ENCODE results near the gene GLCE.

Gene GLCE

DNA sequence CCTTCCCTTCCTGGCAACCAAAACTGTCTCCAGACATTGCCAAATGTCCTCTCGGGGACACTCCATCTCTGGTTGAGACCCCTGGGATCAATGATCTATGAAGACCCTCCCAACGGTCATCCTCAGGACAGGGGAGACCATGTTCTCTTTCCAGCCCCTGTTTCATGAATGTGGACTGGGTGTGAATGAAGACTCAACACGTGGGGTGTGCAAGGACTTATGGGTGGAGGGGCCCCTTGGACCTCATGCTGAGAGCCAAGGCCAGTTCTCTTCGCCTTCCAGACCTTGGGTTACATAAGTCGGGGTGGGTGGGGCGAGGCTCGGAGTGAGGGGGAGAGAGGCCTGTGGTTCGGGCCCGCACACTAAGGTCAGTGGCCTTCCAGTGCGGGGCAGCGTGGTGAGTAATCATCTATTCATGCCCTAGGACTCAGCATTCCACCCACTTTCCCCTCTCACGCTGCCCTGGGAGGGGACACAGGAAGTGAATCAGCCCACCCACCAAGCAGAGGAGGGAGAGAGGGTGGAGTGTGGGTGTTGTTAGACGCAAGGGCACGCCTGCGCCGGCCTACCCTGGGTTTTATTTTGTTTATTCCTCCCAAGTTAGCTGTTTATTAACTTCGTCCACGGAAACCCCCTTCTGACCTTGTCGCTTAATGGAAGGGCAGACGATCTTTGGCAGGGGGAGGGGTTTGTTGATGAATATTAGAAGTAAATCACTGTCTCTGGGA is 144.9 kb downstream of the GLCE start:
- Histone ChIP-seq H3K9me3 (ENCODE audit: low read length) (no peaks in the 10 kb centered on the region), H3K4me3 (ENCODE audit: low read depth in 1 of 2, low read length in 2 of 2) (no peak overlapping the region), H3K9ac (ENCODE audit: low read length) (no peak overlapping the region), H3K27ac (ENCODE audit: low read depth, low read length) (no peak overlapping the region), H3K4me1 (ENCODE audit: insufficient read depth, low read length) (no peaks in the 10 kb centered on the region), H3K36me3 (ENCODE audit: insufficient read depth, low read length) (no peaks in the 10 kb centered on the region), H3K27me3 (ENCODE audit: control insufficient read depth in 1 of 2, insufficient read depth in 2 of 2, low read length in 2 of 2) (peaks cover 0 to 5% of the 10 kb centered on the region in 2 donors)

DNA sequence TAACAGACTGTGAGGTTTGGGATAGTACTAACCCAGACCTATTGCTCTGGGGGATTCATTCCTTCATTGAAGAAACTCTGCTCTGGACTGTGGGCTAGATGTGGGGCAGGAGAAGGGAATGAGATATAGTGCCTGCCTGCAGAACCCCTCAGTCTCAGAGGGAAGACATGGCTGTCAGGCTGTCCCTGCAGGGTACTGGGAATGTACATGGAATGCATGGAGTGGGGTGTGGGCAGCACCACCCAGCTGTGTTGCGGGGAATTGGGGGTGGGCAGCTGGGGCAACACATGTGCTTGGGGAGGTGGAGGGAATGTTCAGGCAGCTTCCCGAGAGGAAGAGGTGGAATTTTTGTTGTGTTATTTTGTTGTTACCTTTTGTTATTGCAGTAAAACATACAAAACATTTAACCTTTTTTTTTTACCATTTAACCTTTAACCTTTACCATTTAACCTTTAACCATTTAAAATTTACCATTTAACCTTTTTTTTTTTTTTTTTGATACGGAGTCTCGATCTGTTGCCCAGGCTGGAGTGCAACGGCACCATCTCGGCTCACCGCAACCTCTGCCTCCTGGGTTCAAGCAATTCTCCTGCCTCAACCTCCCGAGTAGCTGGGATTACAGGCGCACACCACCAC is 145.6 kb downstream of the GLCE start:
- Histone ChIP-seq H3K27me3 (ENCODE audit: control insufficient read depth in 1 of 2, insufficient read depth in 2 of 2, low read length in 2 of 2) (peaks cover 0 to 5% of the 10 kb centered on the region in 2 donors), H3K4me3 (ENCODE audit: low read depth in 1 of 2, low read length in 2 of 2) (no peak overlapping the region), H3K36me3 (ENCODE audit: insufficient read depth, low read length) (no peaks in the 10 kb centered on the region), H3K9me3 (ENCODE audit: low read length) (no peaks in the 10 kb centered on the region), H3K9ac (ENCODE audit: low read length) (no peak overlapping the region), H3K4me1 (ENCODE audit: insufficient read depth, low read length) (no peaks in the 10 kb centered on the region), H3K27ac (ENCODE audit: low read depth, low read length) (no peak overlapping the region)

DNA sequence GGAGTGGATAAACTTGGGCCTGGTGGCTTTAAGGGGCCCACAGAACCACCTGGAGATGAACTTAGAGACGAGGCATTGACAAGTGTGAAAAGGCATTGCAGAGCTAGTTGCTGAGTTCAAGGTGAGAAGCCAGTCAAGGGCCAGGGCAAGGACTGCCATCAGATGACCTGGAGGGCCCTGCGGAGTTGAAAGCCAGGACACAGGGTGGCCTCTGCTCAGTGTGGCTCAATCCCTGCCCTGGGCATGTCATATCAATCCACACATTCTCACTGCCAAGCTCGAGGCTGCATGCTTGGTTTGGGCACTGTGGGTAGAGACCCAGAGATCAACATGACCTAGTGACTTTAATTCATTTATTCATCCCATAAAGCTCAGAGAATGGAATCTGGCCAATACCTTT is 147.5 kb downstream of the GLCE start:
- Histone ChIP-seq H3K27me3 (ENCODE audit: control insufficient read depth in 1 of 2, insufficient read depth in 2 of 2, low read length in 2 of 2) (no peaks in the 10 kb centered on the region), H3K9ac (ENCODE audit: low read length) (no peak overlapping the region), H3K36me3 (ENCODE audit: insufficient read depth, low read length) (no peaks in the 10 kb centered on the region), H3K4me1 (ENCODE audit: insufficient read depth, low read length) (no peaks in the 10 kb centered on the region), H3K9me3 (ENCODE audit: low read length) (no peaks in the 10 kb centered on the region), H3K27ac (ENCODE audit: low read depth, low read length) (no peak overlapping the region), H3K4me3 (ENCODE audit: low read depth in 1 of 2, low read length in 2 of 2) (no peak overlapping the region)

DNA sequence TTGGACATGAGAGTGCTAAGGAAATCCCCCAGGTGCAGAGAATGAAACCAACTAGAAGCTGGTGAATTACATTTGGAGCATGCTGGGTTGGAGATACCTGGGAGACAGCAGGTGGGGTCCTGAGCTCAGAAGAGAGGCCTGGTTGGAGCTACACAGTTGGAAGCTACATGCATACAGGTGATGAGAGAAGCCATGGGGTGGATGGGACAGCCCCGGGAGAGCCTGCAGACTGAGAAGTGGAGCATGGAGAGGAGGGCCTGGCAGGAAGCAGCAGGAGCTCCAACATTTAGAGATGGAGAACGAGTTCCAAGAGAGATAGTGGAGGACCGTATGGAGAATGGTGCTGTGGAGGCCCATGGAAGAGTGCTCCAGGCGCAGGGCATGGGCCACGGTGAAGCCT is 148.5 kb downstream of the GLCE start:
- H3K4me1 ChIP-seq (ENCODE audit: insufficient read depth, low read length): no peaks in the 10 kb centered on the region
- H3K27me3 ChIP-seq (ENCODE audit: control insufficient read depth in 1 of 2, insufficient read depth in 2 of 2, low read length in 2 of 2): no peaks in the 10 kb centered on the region
- H3K36me3 ChIP-seq (ENCODE audit: insufficient read depth, low read length): no peaks in the 10 kb centered on the region
- H3K9ac ChIP-seq (ENCODE audit: low read length): no peak overlapping the region
- H3K4me3 ChIP-seq (ENCODE audit: low read depth in 1 of 2, low read length in 2 of 2): no peak overlapping the region
- no peaks in the 10 kb centered on the region for H3K9me3 ChIP-seq (ENCODE audit: low read length)
- no peak overlapping the region for H3K27ac ChIP-seq (ENCODE audit: low read depth, low read length)

DNA sequence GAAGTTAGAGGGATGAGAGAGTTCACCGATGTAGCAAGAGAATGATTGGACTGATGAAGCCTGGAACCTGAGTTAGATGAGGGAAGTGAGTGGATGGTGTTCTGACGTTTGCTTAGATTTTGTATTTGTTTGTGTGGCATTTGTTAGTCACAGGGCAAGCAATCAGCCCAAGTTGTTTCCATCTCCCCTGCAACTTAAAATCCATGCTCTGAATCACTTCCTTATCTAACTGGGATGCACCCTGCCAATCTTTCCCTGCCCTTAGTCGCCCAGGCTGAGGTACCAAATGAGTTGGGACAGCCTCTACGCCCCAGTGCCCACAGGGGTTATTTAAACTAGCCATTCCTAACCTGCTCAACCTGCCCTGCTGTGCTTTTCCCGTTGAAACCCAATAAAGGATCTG is 150.9 kb downstream of the GLCE start:
- Histone ChIP-seq H3K4me1 (ENCODE audit: insufficient read depth, low read length) (no peaks in the 10 kb centered on the region), H3K27ac (ENCODE audit: low read depth, low read length) (no peak overlapping the region), H3K4me3 (ENCODE audit: low read depth in 1 of 2, low read length in 2 of 2) (no peak overlapping the region), H3K36me3 (ENCODE audit: insufficient read depth, low read length) (no peaks in the 10 kb centered on the region), H3K9me3 (ENCODE audit: low read length) (no peaks in the 10 kb centered on the region), H3K9ac (ENCODE audit: low read length) (no peak overlapping the region), H3K27me3 (ENCODE audit: control insufficient read depth in 1 of 2, insufficient read depth in 2 of 2, low read length in 2 of 2) (no peaks in the 10 kb centered on the region)

DNA sequence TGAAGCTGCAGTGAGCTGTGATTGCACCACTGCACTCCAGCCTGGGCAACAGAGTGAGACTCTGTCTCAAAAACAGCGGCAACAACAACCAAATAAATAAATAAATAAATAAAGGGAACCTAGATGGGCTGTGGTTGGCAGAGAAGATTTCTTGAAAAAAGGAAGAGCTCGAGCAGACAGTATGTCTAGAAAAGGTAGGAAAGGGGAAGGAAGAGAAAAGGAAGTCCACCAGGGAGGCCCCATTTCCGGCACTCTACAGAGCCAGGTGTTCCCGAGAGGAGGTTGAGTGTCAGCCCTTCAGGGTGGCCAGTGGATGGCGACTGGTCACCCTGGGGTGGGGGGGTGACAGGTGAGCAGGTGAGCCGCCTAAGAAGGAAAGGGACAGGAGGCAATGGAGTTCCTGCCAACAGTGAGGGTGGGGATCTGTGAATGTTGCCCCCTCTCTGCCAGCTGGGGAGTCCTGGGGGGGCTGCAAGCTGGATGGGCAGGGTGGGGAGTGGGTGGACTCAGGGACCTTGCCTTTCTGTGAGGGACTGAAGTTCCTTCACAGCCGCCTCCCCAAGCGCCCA is 153.1 kb downstream of the GLCE start:
- no peaks in the 10 kb centered on the region for H3K9me3 ChIP-seq (ENCODE audit: low read length)
- H3K4me3 ChIP-seq (ENCODE audit: low read depth in 1 of 2, low read length in 2 of 2): no peak overlapping the region
- H3K27ac ChIP-seq (ENCODE audit: low read depth, low read length): no peak overlapping the region
- H3K9ac ChIP-seq (ENCODE audit: low read length): no peak overlapping the region
- H3K36me3 ChIP-seq (ENCODE audit: insufficient read depth, low read length): no peaks in the 10 kb centered on the region
- no peaks in the 10 kb centered on the region for H3K4me1 ChIP-seq (ENCODE audit: insufficient read depth, low read length)
- no peaks in the 10 kb centered on the region for H3K27me3 ChIP-seq (ENCODE audit: control insufficient read depth in 1 of 2, insufficient read depth in 2 of 2, low read length in 2 of 2)

DNA sequence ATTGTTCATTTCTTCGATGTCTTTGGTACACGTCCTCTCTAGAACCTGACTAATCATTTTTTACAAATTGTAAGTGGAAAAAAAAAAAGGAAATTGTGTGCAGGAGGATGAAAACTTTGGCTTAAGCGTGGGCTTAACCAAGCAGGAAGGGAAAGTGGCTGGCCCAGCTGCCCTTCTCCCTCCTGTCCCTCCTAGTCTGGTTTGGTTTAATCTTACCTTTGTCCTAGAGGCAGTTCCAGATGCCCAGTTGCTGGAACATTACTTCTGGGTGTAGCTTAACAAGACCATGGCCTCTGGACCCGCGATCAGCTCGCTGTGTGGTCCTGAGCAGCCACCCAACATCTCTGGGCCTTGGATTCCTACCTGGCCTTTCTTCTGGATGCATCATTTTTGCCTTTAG is 153.7 kb downstream of the GLCE start:
- Histone ChIP-seq H3K27ac (ENCODE audit: low read depth, low read length) (no peak overlapping the region), H3K4me1 (ENCODE audit: insufficient read depth, low read length) (no peaks in the 10 kb centered on the region), H3K36me3 (ENCODE audit: insufficient read depth, low read length) (no peaks in the 10 kb centered on the region), H3K4me3 (ENCODE audit: low read depth in 1 of 2, low read length in 2 of 2) (no peak overlapping the region), H3K27me3 (ENCODE audit: control insufficient read depth in 1 of 2, insufficient read depth in 2 of 2, low read length in 2 of 2) (no peaks in the 10 kb centered on the region), H3K9ac (ENCODE audit: low read length) (no peak overlapping the region), H3K9me3 (ENCODE audit: low read length) (no peaks in the 10 kb centered on the region)

DNA sequence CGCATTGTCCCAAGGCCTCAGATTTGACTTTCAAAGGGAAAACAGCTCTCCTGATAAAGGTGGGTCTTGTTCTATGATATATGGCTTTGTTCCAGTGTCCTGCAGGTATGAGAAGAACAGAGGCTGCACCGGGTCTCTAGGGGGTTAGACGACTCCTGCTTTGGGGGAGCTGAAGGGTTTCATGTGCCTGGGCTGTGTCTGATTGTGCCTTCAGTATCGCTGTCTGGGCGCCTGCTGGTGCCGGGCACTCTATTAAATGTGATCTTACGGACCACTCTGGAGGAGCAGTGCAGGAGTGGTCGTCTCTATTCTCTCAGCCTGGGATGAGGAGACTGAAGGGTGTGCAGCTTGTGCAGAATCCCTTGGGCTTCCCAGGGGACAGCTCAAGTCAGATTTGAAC is 154.3 kb downstream of the GLCE start:
- H3K9ac ChIP-seq (ENCODE audit: low read length): no peak overlapping the region
- H3K4me3 ChIP-seq (ENCODE audit: low read depth in 1 of 2, low read length in 2 of 2): no peak overlapping the region
- H3K9me3 ChIP-seq (ENCODE audit: low read length): no peaks in the 10 kb centered on the region
- H3K27me3 ChIP-seq (ENCODE audit: control insufficient read depth in 1 of 2, insufficient read depth in 2 of 2, low read length in 2 of 2): no peaks in the 10 kb centered on the region
- no peaks in the 10 kb centered on the region for H3K4me1 ChIP-seq (ENCODE audit: insufficient read depth, low read length)
- H3K27ac ChIP-seq (ENCODE audit: low read depth, low read length): no peak overlapping the region
- H3K36me3 ChIP-seq (ENCODE audit: insufficient read depth, low read length): no peaks in the 10 kb centered on the region

DNA sequence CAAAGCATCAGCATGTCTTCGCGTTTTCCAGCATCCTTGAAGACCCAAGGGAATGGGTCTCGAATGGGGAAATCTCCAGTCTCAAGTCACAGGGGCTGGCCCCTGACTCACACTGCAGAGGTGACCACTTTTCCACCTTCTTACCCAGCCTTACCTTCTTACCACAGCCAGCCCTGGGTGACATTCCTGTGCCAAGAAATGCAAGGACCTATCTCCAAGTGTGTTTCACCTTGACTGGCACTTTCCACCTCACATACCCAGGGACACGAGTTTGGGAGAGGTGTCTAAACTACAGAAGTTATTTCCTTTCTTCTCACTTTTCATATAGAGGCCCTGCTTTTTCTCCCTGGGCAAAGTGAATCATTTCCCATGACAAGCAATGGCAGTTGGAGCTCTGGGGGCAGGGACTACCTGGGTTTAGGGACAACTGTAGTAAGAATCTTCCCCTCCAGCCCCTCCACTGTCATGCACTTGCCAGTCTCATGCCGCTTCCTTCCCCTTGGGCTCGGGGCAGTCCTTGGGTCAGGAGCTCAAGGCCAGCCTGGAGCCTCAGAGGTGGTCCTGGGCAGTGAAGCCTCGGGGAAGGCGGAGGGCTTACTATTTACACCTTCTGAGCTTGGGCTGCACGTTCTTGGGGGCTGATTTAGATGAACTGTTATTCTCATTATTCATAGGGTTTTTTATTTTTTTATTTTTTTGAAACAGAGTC is 155.1 kb downstream of the GLCE start:
- Histone ChIP-seq H3K4me1 (ENCODE audit: insufficient read depth, low read length) (no peaks in the 10 kb centered on the region), H3K27ac (ENCODE audit: low read depth, low read length) (no peak overlapping the region), H3K36me3 (ENCODE audit: insufficient read depth, low read length) (no peaks in the 10 kb centered on the region), H3K27me3 (ENCODE audit: control insufficient read depth in 1 of 2, insufficient read depth in 2 of 2, low read length in 2 of 2) (no peaks in the 10 kb centered on the region), H3K9ac (ENCODE audit: low read length) (no peak overlapping the region), H3K4me3 (ENCODE audit: low read depth in 1 of 2, low read length in 2 of 2) (no peak overlapping the region), H3K9me3 (ENCODE audit: low read length) (no peaks in the 10 kb centered on the region)

DNA sequence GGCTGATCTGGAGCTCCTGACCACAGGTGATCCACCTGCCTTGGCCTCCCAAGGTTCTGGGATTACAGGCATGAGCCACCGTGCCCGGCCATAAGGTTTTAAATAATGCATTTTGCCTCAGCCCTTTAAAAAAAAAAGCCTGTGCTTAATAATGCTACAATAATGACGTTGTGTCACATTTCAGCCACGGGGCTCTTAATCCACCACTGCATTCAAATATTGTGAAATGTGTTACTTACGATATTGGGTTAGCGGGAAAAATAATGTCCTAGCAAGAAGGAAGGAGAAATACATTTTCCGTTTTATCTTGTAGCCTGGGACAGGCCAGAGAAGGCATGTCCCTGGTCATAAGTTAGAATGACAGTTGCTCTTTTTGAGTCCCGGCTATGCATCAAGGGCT is 155.9 kb downstream of the GLCE start:
- no peaks in the 10 kb centered on the region for H3K4me1 ChIP-seq (ENCODE audit: insufficient read depth, low read length)
- H3K27me3 ChIP-seq (ENCODE audit: control insufficient read depth in 1 of 2, insufficient read depth in 2 of 2, low read length in 2 of 2): no peaks in the 10 kb centered on the region
- H3K27ac ChIP-seq (ENCODE audit: low read depth, low read length): no peak overlapping the region
- no peaks in the 10 kb centered on the region for H3K36me3 ChIP-seq (ENCODE audit: insufficient read depth, low read length)
- no peaks in the 10 kb centered on the region for H3K9me3 ChIP-seq (ENCODE audit: low read length)
- H3K9ac ChIP-seq (ENCODE audit: low read length): no peak overlapping the region
- no peak overlapping the region for H3K4me3 ChIP-seq (ENCODE audit: low read depth in 1 of 2, low read length in 2 of 2)

DNA sequence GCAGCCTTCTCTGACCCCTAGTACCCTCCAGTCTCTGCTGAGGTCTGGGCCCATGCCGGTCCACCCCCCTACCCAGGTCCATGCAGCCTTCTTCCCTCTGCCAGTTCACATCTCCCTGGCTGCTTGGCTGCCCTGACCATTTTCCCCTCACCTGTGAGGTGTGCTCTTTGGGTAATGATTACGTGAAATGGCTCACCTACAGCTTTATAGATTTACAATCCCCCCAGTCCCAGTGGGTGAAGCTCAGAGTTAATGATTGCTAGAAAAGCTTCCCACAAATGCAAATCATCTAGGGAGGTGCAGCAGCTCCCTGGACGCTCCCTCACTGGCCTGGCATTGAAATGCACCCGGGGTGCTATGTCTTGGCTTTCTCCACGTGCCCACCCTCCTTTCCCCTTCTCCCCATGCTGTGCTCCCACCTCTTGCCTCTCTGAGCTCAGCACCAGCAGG is 157.0 kb downstream of the GLCE start:
- H3K36me3 ChIP-seq (ENCODE audit: insufficient read depth, low read length): no peaks in the 10 kb centered on the region
- no peak overlapping the region for H3K4me3 ChIP-seq (ENCODE audit: low read depth in 1 of 2, low read length in 2 of 2)
- H3K27me3 ChIP-seq (ENCODE audit: control insufficient read depth in 1 of 2, insufficient read depth in 2 of 2, low read length in 2 of 2): no peaks in the 10 kb centered on the region
- no peaks in the 10 kb centered on the region for H3K4me1 ChIP-seq (ENCODE audit: insufficient read depth, low read length)
- no peak overlapping the region for H3K9ac ChIP-seq (ENCODE audit: low read length)
- H3K9me3 ChIP-seq (ENCODE audit: low read length): no peaks in the 10 kb centered on the region
- H3K27ac ChIP-seq (ENCODE audit: low read depth, low read length): no peak overlapping the region
